ACC112 (cell line): ENCODE data around the gene KLRF1.
A peak's percentile ranks its signal among the peaks of the same experiment; 100 is the strongest.

Experiments
- H2AFZ ChIP-seq: fragments of 200-600 bp; sonication (generic); one replicate; pipeline ENCODE4 v1.6.0; 2017; ENCODE audit warnings: antibody characterized with exemption, low read length; ENCODE audit not compliant: unreplicated experiment
- H3K27ac ChIP-seq: fragments of 200-600 bp; sonication (generic); 2 replicates; pipeline ENCODE4 v1.5.1; 2014; ENCODE audit warnings: low read depth, mild to moderate bottlenecking, antibody characterized with exemption, low read length, moderate library complexity
- H3K27me3 ChIP-seq: fragments of 200-600 bp; sonication (generic); 2 replicates; pipeline ENCODE4 v1.6.1; 2014; ENCODE audit warnings: mild to moderate bottlenecking, antibody characterized with exemption, low read length, moderate library complexity, mixed read lengths; ENCODE audit not compliant: insufficient read depth
- H3K36me3 ChIP-seq: fragments of 200-600 bp; sonication (generic); 2 replicates; pipeline ENCODE4 v1.6.1; 2016; ENCODE audit warnings: mild to moderate bottlenecking, antibody characterized with exemption, low read length, moderate library complexity, mixed read lengths; ENCODE audit not compliant: insufficient read depth
- H3K4me1 ChIP-seq: fragments of 200-600 bp; sonication (generic); one replicate; pipeline ENCODE4 v1.6.1; 2016; ENCODE audit warnings: low read length, mixed read lengths; ENCODE audit not compliant: insufficient read depth, unreplicated experiment, control insufficient read depth
- H3K4me3 ChIP-seq: fragments of 200-600 bp; sonication (generic); 2 replicates; pipeline ENCODE4 v1.5.1; 2014; ENCODE audit warnings: mild to moderate bottlenecking, low read depth, low read length
- H3K79me2 ChIP-seq: fragments of 200-600 bp; sonication (generic); one replicate; pipeline ENCODE4 v1.6.0; 2016; ENCODE audit warnings: low read length; ENCODE audit not compliant: control insufficient read depth, unreplicated experiment, insufficient read depth

The KLRF1 gene

GRCh38 chr12:9809338-9809737, 17.9 kb upstream of the KLRF1 start:
- no peak overlapping the region for H2AFZ ChIP-seq
- no peaks in the 10 kb centered on the region for H3K79me2 ChIP-seq
- H3K4me3 ChIP-seq: no peak overlapping the region
- H3K27ac ChIP-seq: no peak overlapping the region
- no peaks in the 10 kb centered on the region for H3K4me1 ChIP-seq
- no peaks in the 10 kb centered on the region for H3K36me3 ChIP-seq
- peaks cover 5% of the 10 kb centered on the region; the same call in 1 of the 2 replicates for H3K27me3 ChIP-seq

GRCh38 chr12:9809866-9810265, 17.4 kb upstream of the KLRF1 start:
- peaks cover 5% of the 10 kb centered on the region; the same call in 1 of the 2 replicates for H3K27me3 ChIP-seq

GRCh38 chr12:9810671-9811070, 16.6 kb upstream of the KLRF1 start:
- H3K36me3 ChIP-seq: no peaks in the 10 kb centered on the region
- no peak overlapping the region for H3K4me3 ChIP-seq
- H3K27ac ChIP-seq: no peak overlapping the region
- peaks cover 5% of the 10 kb centered on the region; the same call in 1 of the 2 replicates for H3K27me3 ChIP-seq
- H3K79me2 ChIP-seq: no peaks in the 10 kb centered on the region
- H3K4me1 ChIP-seq: no peaks in the 10 kb centered on the region
- H2AFZ ChIP-seq: no peak overlapping the region

More at GRCh38 chr12:9809866-9810265, 17.4 kb upstream of the KLRF1 start:
- Histone ChIP-seq H2AFZ (no peak overlapping the region), H3K4me3 (no peak overlapping the region), H3K27ac (no peak overlapping the region), H3K79me2 (no peaks in the 10 kb centered on the region), H3K36me3 (no peaks in the 10 kb centered on the region), H3K4me1 (no peaks in the 10 kb centered on the region)

GRCh38 chr12:9811621-9812020, 15.7 kb upstream of the KLRF1 start:
- H3K27ac ChIP-seq: no peak overlapping the region
- H3K4me3 ChIP-seq: no peak overlapping the region
- no peaks in the 10 kb centered on the region for H3K36me3 ChIP-seq
- H3K79me2 ChIP-seq: no peaks in the 10 kb centered on the region
- H3K4me1 ChIP-seq: no peaks in the 10 kb centered on the region
- H2AFZ ChIP-seq: no peak overlapping the region
- peaks cover 5% of the 10 kb centered on the region; the same call in 1 of the 2 replicates for H3K27me3 ChIP-seq

GRCh38 chr12:9813821-9814798, 13.2 kb upstream of the KLRF1 start:
- H3K79me2 ChIP-seq: no peaks in the 10 kb centered on the region
- H3K27me3 ChIP-seq: peaks cover 23% of the 10 kb centered on the region
- H3K36me3 ChIP-seq: no peaks in the 10 kb centered on the region
- H3K4me3 ChIP-seq: peak overlapping the region; percentile 72
- no peak overlapping the region for H2AFZ ChIP-seq
- no peaks in the 10 kb centered on the region for H3K4me1 ChIP-seq
- no peak overlapping the region for H3K27ac ChIP-seq

GRCh38 chr12:9820281-9820930, 6.9 kb upstream of the KLRF1 start:
- Histone ChIP-seq H3K4me1 (no peaks in the 10 kb centered on the region), H2AFZ (no peak overlapping the region), H3K27ac (no peak overlapping the region), H3K27me3 (peaks cover 51% of the 10 kb centered on the region), H3K36me3 (no peaks in the 10 kb centered on the region), H3K79me2 (no peaks in the 10 kb centered on the region), H3K4me3 (no peak overlapping the region)

- Histone ChIP-seq H3K4me3 (no peak overlapping the region), H3K79me2 (no peaks in the 10 kb centered on the region), H3K27me3 (peaks cover 11% of the 10 kb centered on the region; the same call in 1 of the 2 replicates), H3K36me3 (no peaks in the 10 kb centered on the region), H3K4me1 (no peaks in the 10 kb centered on the region), H2AFZ (no peak overlapping the region), H3K27ac (no peak overlapping the region)
Observed at GRCh38 chr12:9829483-9829882, 2.2 kb downstream of the KLRF1 start.

GRCh38 chr12:9829982-9830381, 2.7 kb downstream of the KLRF1 start:
- no peak overlapping the region for H2AFZ ChIP-seq
- no peak overlapping the region for H3K27ac ChIP-seq
- H3K4me1 ChIP-seq: no peaks in the 10 kb centered on the region
- H3K36me3 ChIP-seq: no peaks in the 10 kb centered on the region
- no peak overlapping the region for H3K4me3 ChIP-seq
- H3K27me3 ChIP-seq: peaks cover 11% of the 10 kb centered on the region; the same call in 1 of the 2 replicates
- H3K79me2 ChIP-seq: no peaks in the 10 kb centered on the region

GRCh38 chr12:9831720-9832119, 4.4 kb downstream of the KLRF1 start:
- Histone ChIP-seq H2AFZ (no peak overlapping the region), H3K4me1 (no peaks in the 10 kb centered on the region), H3K27me3 (0 out of 2 replicates have a peak, but pooled peaks cover under 1% of the 10 kb centered on the region)

GRCh38 chr12:9843407-9843806, 16.1 kb downstream of the KLRF1 start:
- H3K4me3 ChIP-seq: no peak overlapping the region

More at GRCh38 chr12:9831720-9832119, 4.4 kb downstream of the KLRF1 start:
- Histone ChIP-seq H3K36me3 (no peaks in the 10 kb centered on the region), H3K4me3 (no peak overlapping the region), H3K27ac (no peak overlapping the region), H3K79me2 (no peaks in the 10 kb centered on the region)

More at GRCh38 chr12:9843407-9843806, 16.1 kb downstream of the KLRF1 start:
- H3K27ac ChIP-seq: no peak overlapping the region
- no peaks in the 10 kb centered on the region for H3K79me2 ChIP-seq
- no peaks in the 10 kb centered on the region for H3K36me3 ChIP-seq
- H2AFZ ChIP-seq: no peak overlapping the region
- no peaks in the 10 kb centered on the region for H3K4me1 ChIP-seq
- H3K27me3 ChIP-seq: 0 out of 2 replicates have a peak, but pooled peaks cover 5% of the 10 kb centered on the region
